ENCODE measurements around the gene SPDYE11. TPM values are rescaled to one million over a fixed set of nuclear protein-coding genes. Genes with fewer than 3 reads are reported as not detected.
"Not testable (repeated sequence)": the region's sequence is repeated elsewhere in the genome, so short reads cannot be mapped to it uniquely, and the experiment has no call there.

SPDYE11 gene

GRCh38 chr7:72997887-72998468 lies 59.7 kb downstream of the SPDYE11 start:
- not testable (repeated sequence) for H3K79me1 ChIP-seq (ENCODE audit: low read length); DNase-seq; H4K8ac ChIP-seq (ENCODE audit: low read depth, low read length); H3K27me3 ChIP-seq (ENCODE audit: insufficient read depth, low read length, poor library complexity); H3K27ac ChIP-seq (ENCODE audit: low read depth, low read length); H3K18ac ChIP-seq (ENCODE audit: low read length); H2AK5ac ChIP-seq (ENCODE audit: low read length); H3K23ac ChIP-seq (ENCODE audit: low read length); H2BK120ac ChIP-seq (ENCODE audit: low read depth, low read length); H3K9ac ChIP-seq (ENCODE audit: low read length); H2BK15ac ChIP-seq (replicated peaks; ENCODE audit: low read depth); H3K79me2 ChIP-seq (ENCODE audit: control insufficient read depth, insufficient read depth, low read length); H4K5ac ChIP-seq (ENCODE audit: low read length); H2BK5ac ChIP-seq (ENCODE audit: low read length); H3K56ac ChIP-seq (ENCODE audit: low read length); H3K4me1 ChIP-seq (ENCODE audit: control insufficient read depth, low read depth, low read length); H3K4me3 ChIP-seq (ENCODE audit: low read length); H3K4ac ChIP-seq (ENCODE audit: low read depth, low read length); H3K4me2 ChIP-seq (ENCODE audit: low read length); H3K36me3 ChIP-seq (ENCODE audit: control insufficient read depth, insufficient read depth, low read length)
- no CpG with 5 or more reads among the region's 11 CpGs for WGBS (ENCODE audit: extremely low coverage, insufficient coverage, low lambda C conversion rate)

Small RNAs within 50 kb of the gene (small RNA-seq; reads per million reads assigned to genes)
- gene RF00019 (ENCODE audit: insufficient read depth): not detected
